ENCODE results near the gene HOXC6. TPM values are rescaled to one million over a fixed set of nuclear protein-coding genes. Genes with fewer than 3 reads are reported as not detected.

The HOXC6 gene
- total and polyA plus RNA-seq, 4 donors: 0.18 to 0.71 (median 0.35) TPM

- Histone ChIP-seq H3K4me3 (no peak overlapping the region), H3K36me3 (ENCODE audit: control insufficient read depth in 4 of 4, insufficient read depth in 4 of 4, low read length in 4 of 4) (no peaks in the 10 kb centered on the region), H3K27me3 (ENCODE audit: control insufficient read depth in 3 of 3, insufficient read depth in 3 of 3, low read length in 2 of 3) (peaks cover 7 to 91% (median 70%) of the 10 kb centered on the region in 3 donors), H3K9ac (ENCODE audit: insufficient read depth in 1 of 2, low read length in 2 of 2) (no peak overlapping the region), H3K27ac (ENCODE audit: low read depth in 1 of 2, low read length in 1 of 2) (no peak overlapping the region), H3K9me3 (ENCODE audit: control insufficient read depth in 4 of 4, insufficient read depth in 3 of 4, low read length in 3 of 4) (peaks cover 0 to 7% (median 0%) of the 10 kb centered on the region in 4 donors), H3K4me1 (ENCODE audit: control insufficient read depth in 5 of 5, insufficient read depth in 5 of 5, low read length in 5 of 5) (peaks cover 0 to 59% (median 14%) of the 10 kb centered on the region in 5 donors)
- DNase-seq (no peak), ATAC-seq (ENCODE audit: insufficient read depth, low FRiP score) (no peak)
- no peak for TF ChIP-seq CTCF (IDR thresholded peaks at IDR 0.05; ENCODE audit: control extremely low read depth, extremely low read depth)
- WGBS, 2 donors: 26 to 44% methylated on average over 12 of the region's 12 CpGs
Observed at GRCh38 chr12:54051026-54051842, 23.0 kb downstream of the HOXC6 start.

- ATAC-seq (ENCODE audit: insufficient read depth, low FRiP score): no peak
- TF ChIP-seq CTCF (IDR thresholded peaks at IDR 0.05; ENCODE audit: control extremely low read depth, extremely low read depth): no peak
- WGBS, 2 donors: 7 to 26% methylated on average over 24 of the region's 24 CpGs
- H3K27me3 ChIP-seq (ENCODE audit: control insufficient read depth in 3 of 3, insufficient read depth in 3 of 3, low read length in 2 of 3): peaks cover 7 to 87% (median 69%) of the 10 kb centered on the region in 3 donors
- peaks cover 0 to 56% (median 11%) of the 10 kb centered on the region in 5 donors for H3K4me1 ChIP-seq (ENCODE audit: control insufficient read depth in 5 of 5, insufficient read depth in 5 of 5, low read length in 5 of 5)
- H3K4me3 ChIP-seq: no peak overlapping the region
- H3K9ac ChIP-seq (ENCODE audit: insufficient read depth in 1 of 2, low read length in 2 of 2): peak overlapping the region in 1 of 2 donors; percentile 38
- H3K27ac ChIP-seq (ENCODE audit: low read depth in 1 of 2, low read length in 1 of 2): no peak overlapping the region
- peak; percentile 59 to 72 (median 65) for DNase-seq
- H3K9me3 ChIP-seq (ENCODE audit: control insufficient read depth in 4 of 4, insufficient read depth in 3 of 4, low read length in 3 of 4): peaks cover 0 to 7% (median 0%) of the 10 kb centered on the region in 4 donors
- H3K36me3 ChIP-seq (ENCODE audit: control insufficient read depth in 4 of 4, insufficient read depth in 4 of 4, low read length in 4 of 4): no peaks in the 10 kb centered on the region
Observed at GRCh38 chr12:54051874-54052437, 23.7 kb downstream of the HOXC6 start.

GRCh38 chr12:54052438-54053002 is 24.3 kb downstream of the HOXC6 start:
- peaks cover 0 to 52% (median 8%) of the 10 kb centered on the region in 5 donors for H3K4me1 ChIP-seq (ENCODE audit: control insufficient read depth in 5 of 5, insufficient read depth in 5 of 5, low read length in 5 of 5)
- peak; percentile 85 to 92 (median 92) for DNase-seq
- H3K36me3 ChIP-seq (ENCODE audit: control insufficient read depth in 4 of 4, insufficient read depth in 4 of 4, low read length in 4 of 4): no peaks in the 10 kb centered on the region
- WGBS, 2 donors: 15 to 31% methylated on average over 10 of the region's 10 CpGs
- no peak overlapping the region for H3K27ac ChIP-seq (ENCODE audit: low read depth in 1 of 2, low read length in 1 of 2)
- TF ChIP-seq CTCF (IDR thresholded peaks at IDR 0.05; ENCODE audit: control extremely low read depth, extremely low read depth): no peak
- peaks cover 7 to 88% (median 67%) of the 10 kb centered on the region in 3 donors for H3K27me3 ChIP-seq (ENCODE audit: control insufficient read depth in 3 of 3, insufficient read depth in 3 of 3, low read length in 2 of 3)
- no peak overlapping the region for H3K4me3 ChIP-seq
- ATAC-seq (ENCODE audit: insufficient read depth, low FRiP score): no peak
- H3K9ac ChIP-seq (ENCODE audit: insufficient read depth in 1 of 2, low read length in 2 of 2): peak overlapping the region in 1 of 2 donors; percentile 38
- peaks cover 0 to 6% (median 0%) of the 10 kb centered on the region in 4 donors for H3K9me3 ChIP-seq (ENCODE audit: control insufficient read depth in 4 of 4, insufficient read depth in 3 of 4, low read length in 3 of 4)
